ENCODE results near the gene SUPT16H. TPM values are rescaled to one million over a fixed set of nuclear protein-coding genes. Genes with fewer than 3 reads are reported as not detected.

The SUPT16H gene
- total and polyA plus RNA-seq, 2 of the 8 experiments (the other 6 are each of a cell fraction or from before 2014, with no cell fraction given): 138 to 201 TPM

GRCh38 chr14:21356511-21356910, 27.3 kb downstream of the SUPT16H start (continued):
- no peak for TF ChIP-seq CHD7 (IDR thresholded peaks at IDR 0.05; ENCODE audit: insufficient replicate concordance, low read length)
